HepG2 (cell line): ENCODE data around the gene RARA. TPM values are rescaled to one million over a fixed set of nuclear protein-coding genes. Genes with fewer than 3 reads are reported as not detected.
A peak's percentile ranks its signal among the peaks of the same experiment; 100 is the strongest.

Experiments used
- E2F5 ChIP-seq: sonication (generic); formaldehyde crosslinking; conservative IDR thresholded peaks from 2 replicates; pipeline ENCODE4 v1.4.0; 2020; ENCODE audit warnings: missing genetic modification reagents
- ELF1 ChIP-seq: sonication (generic); formaldehyde crosslinking; IDR thresholded peaks from 2 replicates; pipeline ENCODE4 v1.4.0; 2020; ENCODE audit warnings: missing genetic modification reagents
- IKZF1 ChIP-seq: fragments of 450-650 bp; IDR thresholded peaks from 2 replicates; pipeline ENCODE4 v1.7.1; 2016
- KDM4B ChIP-seq: sonication (generic); formaldehyde crosslinking; IDR thresholded peaks from 2 replicates; pipeline ENCODE4 v1.4.0; 2020; ENCODE audit warnings: missing genetic modification reagents
- KDM5A ChIP-seq: fragments of 200-600 bp; sonication (generic); IDR thresholded peaks from 2 replicates; pipeline ENCODE4 v1.7.0; 2018; ENCODE audit warnings: antibody characterized with exemption, mild to moderate bottlenecking, low read length, borderline replicate concordance
- KLF12 ChIP-seq: sonication (generic); formaldehyde crosslinking; IDR thresholded peaks from 2 replicates; pipeline ENCODE4 v1.4.0; 2020; ENCODE audit warnings: missing genetic modification reagents, borderline replicate concordance
- NFIB ChIP-seq: sonication (generic); formaldehyde crosslinking; IDR thresholded peaks from 2 replicates; pipeline ENCODE4 v1.9.0; 2021; ENCODE audit warnings: missing genetic modification reagents, mild to moderate bottlenecking, borderline replicate concordance
- PCBP2 ChIP-seq: fragments of 200-400 bp; formaldehyde crosslinking; optimal IDR thresholded peaks from 2 replicates; pipeline ENCODE3; 2018; ENCODE audit warnings: low read length, low read depth; ENCODE audit not compliant: poor library complexity, severe bottlenecking
- POLR2G ChIP-seq: fragments of 200-400 bp; formaldehyde crosslinking; IDR thresholded peaks from 2 replicates; pipeline ENCODE4 v1.6.1; 2018; ENCODE audit warnings: mild to moderate bottlenecking, low read depth, low read length, moderate library complexity
- REL ChIP-seq: sonication (generic); formaldehyde crosslinking; conservative IDR thresholded peaks from 2 replicates; pipeline ENCODE4 v1.8.0; 2022; ENCODE audit warnings: mild to moderate bottlenecking, missing genetic modification reagents, moderate library complexity
- SP5 ChIP-seq: IDR thresholded peaks from 2 replicates; pipeline ENCODE4 v1.6.1; 2016; ENCODE audit warnings: low read depth, borderline replicate concordance
- SRY ChIP-seq: sonication (generic); formaldehyde crosslinking; IDR thresholded peaks from 2 replicates; pipeline ENCODE4 v1.8.0; 2022; ENCODE audit warnings: mild to moderate bottlenecking, missing genetic modification reagents
- ZBTB1 ChIP-seq: sonication (generic); formaldehyde crosslinking; IDR thresholded peaks from 2 replicates; pipeline ENCODE4 v1.4.0; 2020; ENCODE audit warnings: missing genetic modification reagents, borderline replicate concordance
- ZHX2 ChIP-seq, 2 experiments: sonication (generic) in 1 of 2; formaldehyde crosslinking in 1 of 2; IDR thresholded peaks; 2 replicates each; pipeline versions ENCODE4 v1.6.1 to v1.9.0; 2014 to 2022; ENCODE audit warnings: antibody characterized with exemption in 1 of 2, borderline replicate concordance in 1 of 2, inconsistent platforms in 1 of 2, low read depth in 1 of 2, missing genetic modification reagents in 1 of 2
- ZMAT3 ChIP-seq: sonication (generic); formaldehyde crosslinking; conservative IDR thresholded peaks from 2 replicates; pipeline ENCODE4 v1.7.0; 2021; ENCODE audit warnings: missing genetic modification reagents
- ZNF224 ChIP-seq: sonication (generic); formaldehyde crosslinking; IDR thresholded peaks from 2 replicates; pipeline ENCODE4 v1.5.0; 2020; ENCODE audit warnings: mild to moderate bottlenecking, missing genetic modification reagents
- ZNF329 ChIP-seq: sonication (generic); formaldehyde crosslinking; IDR thresholded peaks from 2 replicates; pipeline ENCODE4 v1.9.0; 2021; ENCODE audit warnings: low read depth, mild to moderate bottlenecking, missing genetic modification reagents
- ZNF343 ChIP-seq: sonication (generic); formaldehyde crosslinking; IDR thresholded peaks from 2 replicates; pipeline ENCODE4 v1.4.0; 2020; ENCODE audit warnings: mild to moderate bottlenecking, missing genetic modification reagents
- ZNF501 ChIP-seq: sonication (generic); formaldehyde crosslinking; IDR thresholded peaks from 2 replicates; pipeline ENCODE4 v1.5.1; 2020; ENCODE audit warnings: mild to moderate bottlenecking, moderate library complexity, missing genetic modification reagents
- ZNF639 ChIP-seq: conservative IDR thresholded peaks from 2 replicates; pipeline ENCODE4 v1.6.1; 2018; ENCODE audit warnings: missing genetic modification reagents
- ZNF792 ChIP-seq: IDR thresholded peaks from 2 replicates; pipeline ENCODE4 v1.6.1; 2016
- ZSCAN9 ChIP-seq: IDR thresholded peaks from 2 replicates; pipeline ENCODE4 v1.6.1; 2016; ENCODE audit warnings: borderline replicate concordance
- polyA plus RNA-seq, 8 experiments: library from polyadenylated mRNA; depleted of rRNA in 3 of 8; stranded (reverse) in 7 of 8; unstranded in 1 of 8; fragments of >200 nt; fragmentation: Illumina TruSeq in 4 of 8; extraction: Trizol in 4 of 8; gene quantifications; 2 replicates each; pipeline versions ENCODE4 v1.2.1 to v1.2.3, GENCODE V29; 2011 to 2016; ENCODE audit warnings: low read depth in 4 of 8, missing spikeins in 1 of 8, mixed read lengths in 1 of 8; ENCODE audit not compliant: insufficient read depth in 1 of 8
- total RNA-seq, 5 experiments: library from RNA; depleted of rRNA; stranded (reverse); fragments of >200 nt; fragmentation: Illumina TruSeq; extraction: Trizol; gene quantifications; 2 replicates each; pipeline ENCODE4 v1.2.3, GENCODE V29; 2016; ENCODE audit warnings: low read depth in 1 of 5

Gene RARA
- total and polyA plus RNA-seq, 2 of the 13 experiments (the other 11 are each of a cell fraction or from before 2014, with no cell fraction given) = 6.4 to 8.6 TPM

GRCh38 chr17:40287494-40288369, 21.2 kb upstream of the RARA start, which contains the start of gene CDC6 (continued):
- TF ChIP-seq ZNF792 (peak; percentile 84; the same call in 1 of the 2 replicates), SRY (peak; percentile 83; the same call in 1 of the 2 replicates), KDM5A (peak; percentile 86), ZNF639 (CRISPR knock-in tag) (no peak), REL (CRISPR knock-in tag) (no peak; the same call in 1 of the 2 replicates), ZHX2 (IDR thresholded peaks at IDR 0.05; ENCODE audit: low read depth) (peak; percentile 83), ZHX2 (CRISPR knock-in tag; IDR thresholded peaks at IDR 0.05; ENCODE audit: borderline replicate concordance) (no peak), ELF1 (peak; percentile 75), ZNF501 (CRISPR knock-in tag) (peak; percentile 98), PCBP2 (no peak), IKZF1 (no peak), ZMAT3 (peak; percentile 79), POLR2G (peak; percentile 92), ZNF329 (CRISPR knock-in tag) (peak; percentile 71; the same call in 1 of the 2 replicates), ZBTB1 (CRISPR knock-in tag) (no peak), ZNF343 (CRISPR knock-in tag) (no peak), E2F5 (peak; percentile 99), ZNF224 (CRISPR knock-in tag) (peak; percentile 57; the same call in 1 of the 2 replicates), ZSCAN9 (CRISPR knock-in tag) (peak; percentile 85; the same call in 1 of the 2 replicates), SP5 (CRISPR knock-in tag) (peak; percentile 86), KLF12 (CRISPR knock-in tag) (peak; percentile 84; the same call in 1 of the 2 replicates), NFIB (no peak), KDM4B (CRISPR knock-in tag) (no peak; the same call in 1 of the 2 replicates)
